SK-N-SH (cell line): ENCODE data around the gene CNTN3. TPM values are rescaled to one million over a fixed set of nuclear protein-coding genes. Genes with fewer than 3 reads are reported as not detected.

Source experiments
- CTCF ChIA-PET: fragments of 300-600, 350-600 bp; formaldehyde crosslinking; extraction: SDS; loops from one replicate; lab custom pipeline; 2021; lab: Yijun Ruan, JAX
- POLR2A ChIA-PET: fragments of 350-600 bp; sonication (Branson Sonifier 250); formaldehyde crosslinking; extraction: SDS; loops from one replicate; lab custom pipeline; 2020; ENCODE audit warnings: antibody characterized with exemption, inconsistent platforms; lab: Yijun Ruan, JAX
- DNase-seq: peaks from one replicate; pipeline ENCODE4 v3.0.0; 2012
- H2AFZ ChIP-seq: fragments of 200-600 bp; sonication (generic); 2 replicates; pipeline ENCODE4 v1.8.1; 2016; ENCODE audit warnings: antibody characterized with exemption, mild to moderate bottlenecking, low read depth
- H3F3A ChIP-seq: fragments of 200-600 bp; sonication (generic); replicated peaks from 2 replicates; pipeline ENCODE3; 2016; ENCODE audit warnings: antibody characterized with exemption, mild to moderate bottlenecking; ENCODE audit not compliant: insufficient read depth
- H3K27ac ChIP-seq, 2 experiments: fragments of 200-500 bp in 1 of 2; fragments of 200-600 bp in 1 of 2; sonication (Bioruptor generic) in 1 of 2; sonication (generic), shearing (Covaris generic) in 1 of 2; 2 replicates each; pipeline versions ENCODE4 v1.5.1 to v1.6.1; 2014 to 2016; ENCODE audit warnings: low read depth in 2 of 2, inconsistent platforms in 1 of 2, low read length in 1 of 2, mild to moderate bottlenecking in 1 of 2, mixed read lengths in 1 of 2
- H3K27me3 ChIP-seq: fragments of 200-600 bp; sonication (generic), shearing (Covaris generic); 2 replicates; pipeline ENCODE4 v1.6.1; 2016; ENCODE audit warnings: mixed run types; ENCODE audit not compliant: insufficient read depth
- H3K36me3 ChIP-seq, 2 experiments: fragments of 200-500 bp in 1 of 2; fragments of 200-600 bp in 1 of 2; sonication (Bioruptor generic) in 1 of 2; sonication (generic) in 1 of 2; replicated peaks in 1 of 2; 2 replicates each; pipeline versions ENCODE3 to v1.5.1; 2014 to 2016; ENCODE audit warnings: low read length in 1 of 2, mild to moderate bottlenecking in 1 of 2; ENCODE audit not compliant: insufficient read depth in 2 of 2, control insufficient read depth in 1 of 2
- H3K4me1 ChIP-seq, 2 experiments: fragments of 200-500 bp in 1 of 2; fragments of 200-600 bp in 1 of 2; sonication (Bioruptor generic) in 1 of 2; sonication (generic), shearing (Covaris generic) in 1 of 2; 2 replicates each; pipeline versions ENCODE4 v1.5.1 to v1.6.1; 2014 to 2016; ENCODE audit warnings: low read depth in 1 of 2, low read length in 1 of 2, mixed run types in 1 of 2; ENCODE audit not compliant: insufficient read depth in 2 of 2, control insufficient read depth in 1 of 2
- H3K4me2 ChIP-seq: fragments of 200-600 bp; sonication (generic), shearing (Covaris generic); 2 replicates; pipeline ENCODE4 v1.6.1; 2017; ENCODE audit warnings: mixed run types
- H3K4me3 ChIP-seq, 2 experiments: fragments of 200-500 bp in 1 of 2; fragments of 200-600 bp in 1 of 2; sonication (Bioruptor generic) in 1 of 2; sonication (generic), shearing (Covaris generic) in 1 of 2; 2 replicates each; pipeline versions ENCODE4 v1.5.1 to v1.8.1; 2014 to 2016; ENCODE audit warnings: low read depth in 2 of 2, inconsistent platforms in 1 of 2, low read length in 1 of 2, mild to moderate bottlenecking in 1 of 2, mixed read lengths in 1 of 2, moderate library complexity in 1 of 2
- H3K79me2 ChIP-seq: fragments of 200-600 bp; sonication (generic); 2 replicates; pipeline ENCODE4 v1.8.1; 2017; ENCODE audit warnings: mild to moderate bottlenecking; ENCODE audit not compliant: insufficient read depth
- H3K9ac ChIP-seq: fragments of 200-600 bp; sonication (generic); 2 replicates; pipeline ENCODE4 v1.6.1; 2017; ENCODE audit warnings: mixed run types
- H3K9me2 ChIP-seq: fragments of 200-600 bp; sonication (generic); 2 replicates; pipeline ENCODE4 v1.6.1; 2017; ENCODE audit warnings: mixed run types
- H3K9me3 ChIP-seq: fragments of 200-600 bp; sonication (generic); 2 replicates; pipeline ENCODE4 v1.6.1; 2017; ENCODE audit warnings: mixed run types, mild to moderate bottlenecking, moderate library complexity
- H4K20me1 ChIP-seq: fragments of 200-600 bp; sonication (generic); 2 replicates; pipeline ENCODE4 v1.6.1; 2017; ENCODE audit warnings: mild to moderate bottlenecking, mixed run types; ENCODE audit not compliant: insufficient read depth
- EP300 ChIP-seq, 2 experiments: IDR thresholded peaks; 2 replicates each; pipeline versions ENCODE4 v1.4.0 to v1.6.1; 2012; ENCODE audit warnings: borderline replicate concordance in 1 of 2, low read depth in 1 of 2, low read length in 1 of 2
- FOSL2 ChIP-seq: IDR thresholded peaks from 2 replicates; pipeline ENCODE4 v1.4.0; 2012; ENCODE audit warnings: low read depth, mild to moderate bottlenecking, moderate library complexity, borderline replicate concordance
- FOXM1 ChIP-seq: IDR thresholded peaks from 2 replicates; pipeline ENCODE4 v1.4.0; 2012; ENCODE audit warnings: low read depth, mild to moderate bottlenecking
- JUND ChIP-seq: IDR thresholded peaks from 2 replicates; pipeline ENCODE4 v1.4.0; 2012
- MEF2A ChIP-seq: IDR thresholded peaks from 2 replicates; pipeline ENCODE4 v1.4.0; 2012; ENCODE audit warnings: low read depth, borderline replicate concordance
- MXI1 ChIP-seq: IDR thresholded peaks from 2 replicates; pipeline ENCODE4 v1.6.1; 2012; ENCODE audit warnings: mild to moderate bottlenecking, low read depth, low read length, improper control_type of control experiment
- NFIC ChIP-seq: IDR thresholded peaks from 2 replicates; pipeline ENCODE4 v1.4.0; 2012; ENCODE audit warnings: borderline replicate concordance
- POLR2AphosphoS5 ChIP-seq: IDR thresholded peaks from 2 replicates; pipeline ENCODE4 v1.6.1; 2012; ENCODE audit warnings: low read depth, low read length
- RCOR1 ChIP-seq: fragments of 150-350 bp; IDR thresholded peaks from 2 replicates; pipeline ENCODE4 v1.6.1; 2017; ENCODE audit warnings: antibody characterized with exemption, low read length
- RFX5 ChIP-seq: IDR thresholded peaks from 2 replicates; pipeline ENCODE4 v1.6.1; 2012; ENCODE audit warnings: mild to moderate bottlenecking, improper control_type of control experiment, low read length
- SIN3A ChIP-seq: IDR thresholded peaks from 2 replicates; pipeline ENCODE4 v1.6.1; 2012; ENCODE audit warnings: low read depth, mild to moderate bottlenecking, low read length, moderate library complexity, borderline replicate concordance
- TEAD4 ChIP-seq: IDR thresholded peaks from 2 replicates; pipeline ENCODE4 v1.4.0; 2012; ENCODE audit warnings: mild to moderate bottlenecking, borderline replicate concordance; ENCODE audit not compliant: insufficient read depth
- USF2 ChIP-seq: fragments of 150-350 bp; IDR thresholded peaks from 2 replicates; pipeline ENCODE4 v1.6.1; 2017; ENCODE audit warnings: antibody characterized with exemption, low read length, low read depth, borderline replicate concordance
- YY1 ChIP-seq: IDR thresholded peaks from 2 replicates; pipeline ENCODE4 v1.4.0; 2012; ENCODE audit warnings: low read depth, mild to moderate bottlenecking
- WGBS: methylation state at CpG from one replicate; pipeline ENCODE4 v1.1.6; 2017; ENCODE audit warnings: low lambda C conversion rate; 5-methylcytosine and 5-hydroxymethylcytosine counted together
- polyA plus RNA-seq, 3 experiments: library from polyadenylated mRNA; depleted of rRNA; stranded (reverse); fragments of >200 nt; gene quantifications; 2 replicates each; pipeline ENCODE4 v1.2.3, GENCODE V29; 2012
- TF ChIP-seq, protein P1 (sequence below): IDR thresholded peaks from 2 replicates; pipeline ENCODE4 v1.4.0; 2012; ENCODE audit warnings: low read depth, borderline replicate concordance
- TF ChIP-seq, protein P2 (sequence below): fragments of 150-350 bp; IDR thresholded peaks from 2 replicates; pipeline ENCODE4 v1.6.1; 2016; ENCODE audit warnings: mild to moderate bottlenecking, low read depth, low read length
- TF ChIP-seq, protein P3 (sequence below): IDR thresholded peaks from 2 replicates; pipeline ENCODE4 v1.6.1; 2012; ENCODE audit warnings: mild to moderate bottlenecking, low read depth, low read length, moderate library complexity
- TF ChIP-seq, protein P4 (sequence below): IDR thresholded peaks from 2 replicates; pipeline ENCODE4 v1.4.0; 2012; ENCODE audit warnings: low read depth
- TF ChIP-seq, protein P5 (sequence below): IDR thresholded peaks from 2 replicates; pipeline ENCODE4 v1.4.0; 2012; ENCODE audit warnings: low read depth, borderline replicate concordance

The CNTN3 gene
- polyA plus RNA-seq, 1 of the 3 experiments (the other 2 are of a cell fraction), result 2.8 TPM

DNA sequence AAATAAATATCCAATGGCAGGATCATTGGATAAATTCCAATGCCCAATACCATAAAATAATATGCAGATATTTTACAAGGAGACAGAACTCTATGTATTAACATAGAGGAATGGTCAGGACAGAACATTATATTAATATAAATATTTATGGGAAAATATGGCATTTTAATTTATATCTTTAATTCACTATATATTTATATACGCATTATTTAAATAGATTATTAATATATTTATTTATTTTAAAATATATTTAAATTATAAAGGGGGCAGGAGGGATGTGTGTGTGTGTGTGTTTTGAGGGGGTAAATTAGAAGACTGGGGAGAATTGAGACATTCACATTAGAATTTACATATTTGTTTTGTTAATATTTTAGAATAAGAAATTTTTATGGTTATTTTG, 31.6 kb upstream of the CNTN3 start:
- no peaks in the 10 kb centered on the region for H4K20me1 ChIP-seq
- CTCF ChIA-PET, result no interaction called here
- POLR2A ChIA-PET, result no interaction called here
- no peak overlapping the region for H3K27ac ChIP-seq
- peaks cover 10 to 12% of the 10 kb centered on the region in 2 experiments; a peak in 3 of 4 replicates for H3K4me1 ChIP-seq
- no peaks in the 10 kb centered on the region for H3K9me3 ChIP-seq
- no peak overlapping the region for H3K9ac ChIP-seq
- no peak overlapping the region for H2AFZ ChIP-seq
- TF ChIP-seq NFIC (no peak), RCOR1 (no peak), EP300 (IDR thresholded peaks at IDR 0.05; ENCODE audit: borderline replicate concordance in 1 of 2, low read depth in 1 of 2, low read length in 1 of 2) (no peak), SIN3A (no peak), TEAD4 (no peak), FOSL2 (no peak), FOXM1 (no peak), POLR2AphosphoS5 (no peak), MEF2A (no peak), YY1 (no peak), RFX5 (no peak), JUND (no peak), USF2 (no peak), MXI1 (no peak)
- TF ChIP-seq, protein P1, sequence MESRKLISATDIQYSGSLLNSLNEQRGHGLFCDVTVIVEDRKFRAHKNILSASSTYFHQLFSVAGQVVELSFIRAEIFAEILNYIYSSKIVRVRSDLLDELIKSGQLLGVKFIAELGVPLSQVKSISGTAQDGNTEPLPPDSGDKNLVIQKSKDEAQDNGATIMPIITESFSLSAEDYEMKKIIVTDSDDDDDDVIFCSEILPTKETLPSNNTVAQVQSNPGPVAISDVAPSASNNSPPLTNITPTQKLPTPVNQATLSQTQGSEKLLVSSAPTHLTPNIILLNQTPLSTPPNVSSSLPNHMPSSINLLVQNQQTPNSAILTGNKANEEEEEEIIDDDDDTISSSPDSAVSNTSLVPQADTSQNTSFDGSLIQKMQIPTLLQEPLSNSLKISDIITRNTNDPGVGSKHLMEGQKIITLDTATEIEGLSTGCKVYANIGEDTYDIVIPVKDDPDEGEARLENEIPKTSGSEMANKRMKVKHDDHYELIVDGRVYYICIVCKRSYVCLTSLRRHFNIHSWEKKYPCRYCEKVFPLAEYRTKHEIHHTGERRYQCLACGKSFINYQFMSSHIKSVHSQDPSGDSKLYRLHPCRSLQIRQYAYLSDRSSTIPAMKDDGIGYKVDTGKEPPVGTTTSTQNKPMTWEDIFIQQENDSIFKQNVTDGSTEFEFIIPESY, result no peak
- TF ChIP-seq, protein P2, sequence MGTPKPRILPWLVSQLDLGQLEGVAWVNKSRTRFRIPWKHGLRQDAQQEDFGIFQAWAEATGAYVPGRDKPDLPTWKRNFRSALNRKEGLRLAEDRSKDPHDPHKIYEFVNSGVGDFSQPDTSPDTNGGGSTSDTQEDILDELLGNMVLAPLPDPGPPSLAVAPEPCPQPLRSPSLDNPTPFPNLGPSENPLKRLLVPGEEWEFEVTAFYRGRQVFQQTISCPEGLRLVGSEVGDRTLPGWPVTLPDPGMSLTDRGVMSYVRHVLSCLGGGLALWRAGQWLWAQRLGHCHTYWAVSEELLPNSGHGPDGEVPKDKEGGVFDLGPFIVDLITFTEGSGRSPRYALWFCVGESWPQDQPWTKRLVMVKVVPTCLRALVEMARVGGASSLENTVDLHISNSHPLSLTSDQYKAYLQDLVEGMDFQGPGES, result no peak
- TF ChIP-seq, protein P3, sequence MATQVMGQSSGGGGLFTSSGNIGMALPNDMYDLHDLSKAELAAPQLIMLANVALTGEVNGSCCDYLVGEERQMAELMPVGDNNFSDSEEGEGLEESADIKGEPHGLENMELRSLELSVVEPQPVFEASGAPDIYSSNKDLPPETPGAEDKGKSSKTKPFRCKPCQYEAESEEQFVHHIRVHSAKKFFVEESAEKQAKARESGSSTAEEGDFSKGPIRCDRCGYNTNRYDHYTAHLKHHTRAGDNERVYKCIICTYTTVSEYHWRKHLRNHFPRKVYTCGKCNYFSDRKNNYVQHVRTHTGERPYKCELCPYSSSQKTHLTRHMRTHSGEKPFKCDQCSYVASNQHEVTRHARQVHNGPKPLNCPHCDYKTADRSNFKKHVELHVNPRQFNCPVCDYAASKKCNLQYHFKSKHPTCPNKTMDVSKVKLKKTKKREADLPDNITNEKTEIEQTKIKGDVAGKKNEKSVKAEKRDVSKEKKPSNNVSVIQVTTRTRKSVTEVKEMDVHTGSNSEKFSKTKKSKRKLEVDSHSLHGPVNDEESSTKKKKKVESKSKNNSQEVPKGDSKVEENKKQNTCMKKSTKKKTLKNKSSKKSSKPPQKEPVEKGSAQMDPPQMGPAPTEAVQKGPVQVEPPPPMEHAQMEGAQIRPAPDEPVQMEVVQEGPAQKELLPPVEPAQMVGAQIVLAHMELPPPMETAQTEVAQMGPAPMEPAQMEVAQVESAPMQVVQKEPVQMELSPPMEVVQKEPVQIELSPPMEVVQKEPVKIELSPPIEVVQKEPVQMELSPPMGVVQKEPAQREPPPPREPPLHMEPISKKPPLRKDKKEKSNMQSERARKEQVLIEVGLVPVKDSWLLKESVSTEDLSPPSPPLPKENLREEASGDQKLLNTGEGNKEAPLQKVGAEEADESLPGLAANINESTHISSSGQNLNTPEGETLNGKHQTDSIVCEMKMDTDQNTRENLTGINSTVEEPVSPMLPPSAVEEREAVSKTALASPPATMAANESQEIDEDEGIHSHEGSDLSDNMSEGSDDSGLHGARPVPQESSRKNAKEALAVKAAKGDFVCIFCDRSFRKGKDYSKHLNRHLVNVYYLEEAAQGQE, result no peak
- TF ChIP-seq, protein P4, sequence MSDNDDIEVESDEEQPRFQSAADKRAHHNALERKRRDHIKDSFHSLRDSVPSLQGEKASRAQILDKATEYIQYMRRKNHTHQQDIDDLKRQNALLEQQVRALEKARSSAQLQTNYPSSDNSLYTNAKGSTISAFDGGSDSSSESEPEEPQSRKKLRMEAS, result no peak
- TF ChIP-seq, protein P5, sequence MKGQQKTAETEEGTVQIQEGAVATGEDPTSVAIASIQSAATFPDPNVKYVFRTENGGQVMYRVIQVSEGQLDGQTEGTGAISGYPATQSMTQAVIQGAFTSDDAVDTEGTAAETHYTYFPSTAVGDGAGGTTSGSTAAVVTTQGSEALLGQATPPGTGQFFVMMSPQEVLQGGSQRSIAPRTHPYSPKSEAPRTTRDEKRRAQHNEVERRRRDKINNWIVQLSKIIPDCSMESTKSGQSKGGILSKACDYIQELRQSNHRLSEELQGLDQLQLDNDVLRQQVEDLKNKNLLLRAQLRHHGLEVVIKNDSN, result no peak
- no peaks in the 10 kb centered on the region for H3K36me3 ChIP-seq
- no peak overlapping the region for H3K4me2 ChIP-seq
- H3K27me3 ChIP-seq, result no peaks in the 10 kb centered on the region
- H3K79me2 ChIP-seq, result no peaks in the 10 kb centered on the region
- H3K9me2 ChIP-seq, result no peaks in the 10 kb centered on the region
- H3F3A ChIP-seq, result peaks cover 8% of the 10 kb centered on the region
- WGBS, result 41% methylated on average over 1 of the region's 1 CpG
- H3K4me3 ChIP-seq, result no peak overlapping the region
- DNase-seq, result no peak
